Activated T-cell treated with anti-CD3 and anti-CD28 coated beads for 24 hours (primary cell): ENCODE results near the gene MISFA.
"Not testable (repeated sequence)": the region's sequence is repeated elsewhere in the genome, so short reads cannot be mapped to it uniquely, and the experiment has no call there.

Experiments used
- DNase-seq: peaks from one replicate; pipeline ENCODE4 v3.0.0-alpha.2; 2020; ENCODE audit warnings: low read depth

MISFA gene

GRCh38 chr11:18617688-18618341 lies 18.2 kb downstream of the MISFA start:
- peak; percentile 18 for DNase-seq

GRCh38 chr11:18618342-18619025 lies 18.9 kb downstream of the MISFA start:
- DNase-seq, result no peak

- no peak for DNase-seq
Measured at GRCh38 chr11:18623707-18624106, 24.1 kb downstream of the MISFA start.

- no peak for DNase-seq
Measured at GRCh38 chr11:18624161-18624560, 24.6 kb downstream of the MISFA start.

- DNase-seq, result no peak
Measured at GRCh38 chr11:18632841-18633240, 33.3 kb downstream of the MISFA start.

GRCh38 chr11:18633256-18634139 lies 33.9 kb downstream of the MISFA start:
- DNase-seq, result peak; percentile 17

- DNase-seq, result peak; percentile 97
Measured at GRCh38 chr11:18634140-18635032, 34.8 kb downstream of the MISFA start, which contains the start of gene SPTY2D1. TSS of gene SPTY2D1 (minus strand) at chr11:18634342. CDS start at chr11:18634257, 85 bp downstream.

- no peak for DNase-seq
Measured at GRCh38 chr11:18641677-18642076, 42.1 kb downstream of the MISFA start.

- not testable (repeated sequence) for DNase-seq
Measured at GRCh38 chr11:18643034-18643433, 43.4 kb downstream of the MISFA start.

GRCh38 chr11:18650353-18650752 lies 50.8 kb downstream of the MISFA start:
- no peak for DNase-seq

GRCh38 chr11:18650859-18651557 lies 51.4 kb downstream of the MISFA start:
- DNase-seq, result no peak
